Lower leg skin (tissue), 4 donors: ENCODE results near the gene PTCH2. TPM values are rescaled to one million over a fixed set of nuclear protein-coding genes. Genes with fewer than 3 reads are reported as not detected.

Experiments
- DNase-seq, 2 donors: peaks; one replicate each; pipeline ENCODE4 v3.0.0-alpha.2; 2019; ENCODE audit warnings: low spot score in 2 of 2
- H3K4me3 ChIP-seq: fragments of 200-600 bp; sonication (generic); 2 replicates; pipeline ENCODE4 v1.5.1; 2017; ENCODE audit warnings: mild to moderate bottlenecking, low read depth; ENCODE audit not compliant: poor library complexity, severe bottlenecking
- POLR2A ChIP-seq, 2 donors: fragments of 450-650 bp; IDR thresholded peaks; one replicate each; pipeline ENCODE4 v1.6.1; 2016 to 2017; ENCODE audit warnings: antibody characterized with exemption in 2 of 2, mild to moderate bottlenecking in 1 of 2, moderate library complexity in 1 of 2
- WGBS, 2 donors: methylation state at CpG; one replicate each; pipeline ENCODE4 v1.1.5; 2018; 5-methylcytosine and 5-hydroxymethylcytosine counted together
- intact Hi-C: fragments of 100-400 bp; cut with DNase I; formaldehyde crosslinking; loops from one replicate; pipeline ENCODE4 v1.15.0; 2023; ENCODE audit warnings: low total_unique reads
- total RNA-seq, 4 donors: library from RNA; depleted of rRNA; stranded (reverse); fragments of >200 nt; gene quantifications; one replicate each; pipeline ENCODE4 v1.1.0, GENCODE V29; 2016
- TF ChIP-seq, protein P1 (sequence below), 3 donors: fragments of 450-650 bp; IDR thresholded peaks; one replicate each; pipeline ENCODE4 v1.5.1; 2016; ENCODE audit warnings: antibody characterized with exemption in 3 of 3, mild to moderate bottlenecking in 3 of 3, moderate library complexity in 2 of 3

The PTCH2 gene
- total RNA-seq, 4 donors from 2014 or later = 0.54 to 2.7 (median 1.2) TPM

DNA sequence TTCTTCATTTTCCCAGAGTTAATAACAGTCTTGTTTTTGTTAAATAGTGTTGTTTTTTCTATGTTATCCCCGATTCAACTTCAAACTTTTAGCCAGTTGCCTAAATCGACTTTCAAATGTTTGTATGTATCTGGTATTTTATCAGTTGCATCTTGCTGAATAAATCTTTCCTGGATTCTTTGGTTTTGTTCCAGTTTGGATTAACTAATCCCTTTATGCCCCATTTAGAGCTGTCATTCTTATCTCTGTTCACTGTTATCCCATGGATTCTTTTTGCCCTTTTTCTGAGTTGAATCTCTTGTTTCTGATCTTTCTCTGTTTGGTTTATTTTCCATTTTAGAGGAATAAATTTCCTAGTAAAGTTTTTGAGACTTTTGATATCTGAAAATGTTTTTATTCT lies 31.1 kb upstream of the PTCH2 start:
- no peak for TF ChIP-seq POLR2A (IDR thresholded peaks at IDR 0.05)
- TF ChIP-seq, protein P1, sequence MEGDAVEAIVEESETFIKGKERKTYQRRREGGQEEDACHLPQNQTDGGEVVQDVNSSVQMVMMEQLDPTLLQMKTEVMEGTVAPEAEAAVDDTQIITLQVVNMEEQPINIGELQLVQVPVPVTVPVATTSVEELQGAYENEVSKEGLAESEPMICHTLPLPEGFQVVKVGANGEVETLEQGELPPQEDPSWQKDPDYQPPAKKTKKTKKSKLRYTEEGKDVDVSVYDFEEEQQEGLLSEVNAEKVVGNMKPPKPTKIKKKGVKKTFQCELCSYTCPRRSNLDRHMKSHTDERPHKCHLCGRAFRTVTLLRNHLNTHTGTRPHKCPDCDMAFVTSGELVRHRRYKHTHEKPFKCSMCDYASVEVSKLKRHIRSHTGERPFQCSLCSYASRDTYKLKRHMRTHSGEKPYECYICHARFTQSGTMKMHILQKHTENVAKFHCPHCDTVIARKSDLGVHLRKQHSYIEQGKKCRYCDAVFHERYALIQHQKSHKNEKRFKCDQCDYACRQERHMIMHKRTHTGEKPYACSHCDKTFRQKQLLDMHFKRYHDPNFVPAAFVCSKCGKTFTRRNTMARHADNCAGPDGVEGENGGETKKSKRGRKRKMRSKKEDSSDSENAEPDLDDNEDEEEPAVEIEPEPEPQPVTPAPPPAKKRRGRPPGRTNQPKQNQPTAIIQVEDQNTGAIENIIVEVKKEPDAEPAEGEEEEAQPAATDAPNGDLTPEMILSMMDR (IDR thresholded peaks at IDR 0.05) = no peak
- DNase-seq = no peak
- H3K4me3 ChIP-seq = no peak overlapping the region
- WGBS, 2 donors = 50 to 60% methylated on average over 2 of the region's 2 CpGs
- intact Hi-C loops = loop anchor here (5.0 kb wide), 1 partner anchor 778 kb away; no protein-coding TSS in a partner anchor

DNA sequence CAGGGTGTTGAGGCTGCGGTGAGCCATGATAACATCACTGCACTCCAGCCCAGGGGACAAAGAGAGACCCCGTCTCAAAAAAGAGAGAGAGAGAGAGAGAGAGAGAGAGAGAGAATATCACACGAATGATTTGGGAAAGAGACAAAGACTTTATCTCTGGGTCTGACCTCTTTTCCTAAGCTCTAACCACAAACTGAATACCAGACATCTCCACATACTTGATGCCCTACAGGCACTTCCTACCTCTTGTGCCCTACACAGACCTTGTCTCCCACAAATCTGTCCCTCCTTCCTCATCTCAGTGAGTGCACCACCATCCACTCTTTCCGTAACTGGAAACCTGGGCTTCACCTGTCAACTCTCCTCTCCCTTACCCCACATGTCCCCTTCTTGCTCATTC lies 27.0 kb upstream of the PTCH2 start:
- TF ChIP-seq, protein P1 (IDR thresholded peaks at IDR 0.05) = no peak
- TF ChIP-seq POLR2A (IDR thresholded peaks at IDR 0.05) = no peak
- intact Hi-C loops = loop anchor here (5.0 kb wide), 1 partner anchor 782 kb away; no protein-coding TSS in a partner anchor
- WGBS, 2 donors = 91 to 93% methylated on average over 4 of the region's 4 CpGs
- H3K4me3 ChIP-seq = no peak overlapping the region
- no peak for DNase-seq

DNA sequence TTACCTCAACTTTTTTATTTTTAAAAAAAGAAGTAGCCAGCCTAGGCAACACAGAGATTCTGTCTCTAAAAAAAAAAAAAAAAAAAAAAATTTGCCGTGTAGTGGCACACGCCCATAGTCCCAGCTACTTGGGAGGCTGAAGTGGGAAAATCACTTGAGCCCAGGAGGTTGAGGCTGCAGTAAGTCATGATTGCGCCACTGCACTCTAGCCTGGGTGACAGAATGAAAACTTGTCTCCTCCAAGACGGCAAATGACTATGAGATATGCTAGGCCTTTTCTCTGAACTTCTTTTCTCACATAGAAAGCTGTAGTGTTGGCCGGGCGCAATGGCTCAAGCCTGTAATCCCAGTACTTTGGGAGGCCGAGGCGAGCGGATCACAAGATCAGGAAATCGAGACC lies 24.7 kb upstream of the PTCH2 start:
- intact Hi-C loops = loop anchor here (5.0 kb wide), 1 partner anchor 790 kb away; no protein-coding TSS in a partner anchor
- DNase-seq = no peak
- H3K4me3 ChIP-seq = no peak overlapping the region
- 89 to 94% methylated on average over 10 of the region's 10 CpGs for WGBS, 2 donors
- no peak for TF ChIP-seq POLR2A (IDR thresholded peaks at IDR 0.05)
- TF ChIP-seq, protein P1 (IDR thresholded peaks at IDR 0.05) = no peak

DNA sequence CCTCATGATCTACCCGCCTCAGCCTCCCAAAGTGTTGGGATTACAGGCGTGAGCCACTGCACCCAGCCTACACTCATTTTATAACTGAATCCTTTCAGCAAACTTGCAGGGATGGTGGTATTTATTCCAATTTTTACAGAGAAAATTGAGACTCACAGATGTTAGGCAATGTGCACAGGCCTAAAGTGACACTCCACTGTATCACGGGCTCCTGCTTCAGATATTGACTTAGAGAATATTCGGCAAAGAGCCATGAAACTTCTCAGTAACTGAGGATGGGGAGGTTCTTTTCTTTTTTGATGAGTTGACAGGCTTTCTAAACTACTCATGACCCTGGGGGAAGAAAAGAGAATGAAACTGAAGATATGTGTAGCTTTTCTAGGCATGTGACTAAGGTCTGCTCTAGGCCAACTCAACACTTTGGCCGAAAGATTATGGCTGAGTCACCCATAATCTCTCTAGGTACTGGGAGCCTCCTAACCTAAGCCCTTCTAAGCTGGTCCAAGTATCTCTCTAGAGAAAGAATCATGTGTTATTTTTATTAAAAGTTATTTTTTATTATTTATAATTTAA lies 19.9 kb upstream of the PTCH2 start:
- intact Hi-C loops = no loop called here
- TF ChIP-seq, protein P1 (IDR thresholded peaks at IDR 0.05) = no peak
- TF ChIP-seq POLR2A (IDR thresholded peaks at IDR 0.05) = no peak
- H3K4me3 ChIP-seq = no peak overlapping the region
- WGBS, 2 donors = 78 to 82% methylated on average over 5 of the region's 5 CpGs
- no peak for DNase-seq

DNA sequence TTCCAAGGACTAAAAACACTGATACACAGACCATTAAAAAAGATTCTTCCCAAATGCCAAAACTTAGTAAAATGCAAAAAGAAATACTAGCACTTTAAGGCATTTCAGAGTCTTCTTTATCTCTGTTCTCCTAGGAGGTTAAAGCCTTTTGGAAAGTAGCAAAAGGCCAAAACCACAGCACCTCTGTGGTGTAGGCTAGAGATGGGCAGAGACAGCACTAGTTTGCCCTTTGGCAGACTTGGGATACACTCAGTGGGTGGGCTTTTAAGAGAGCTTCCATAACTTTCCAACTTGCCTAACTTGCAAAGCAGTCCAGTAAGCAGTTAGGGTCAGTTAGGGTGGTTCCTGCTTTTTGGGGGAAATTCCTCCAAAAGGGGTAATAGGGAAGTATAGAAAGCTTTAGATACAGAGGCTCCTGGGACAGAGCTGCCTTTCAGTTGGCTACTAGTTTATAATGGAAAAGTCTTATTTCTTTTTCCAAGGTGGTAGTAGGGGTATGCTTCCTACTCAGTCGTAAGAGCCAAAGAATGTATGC lies 17.9 kb upstream of the PTCH2 start:
- H3K4me3 ChIP-seq = no peak overlapping the region
- no peak for DNase-seq
- WGBS, 2 donors = 76 to 84% methylated on average over 1 of the region's 1 CpG
- intact Hi-C loops = no loop called here
- no peak for TF ChIP-seq POLR2A (IDR thresholded peaks at IDR 0.05)
- TF ChIP-seq, protein P1 (IDR thresholded peaks at IDR 0.05) = no peak

DNA sequence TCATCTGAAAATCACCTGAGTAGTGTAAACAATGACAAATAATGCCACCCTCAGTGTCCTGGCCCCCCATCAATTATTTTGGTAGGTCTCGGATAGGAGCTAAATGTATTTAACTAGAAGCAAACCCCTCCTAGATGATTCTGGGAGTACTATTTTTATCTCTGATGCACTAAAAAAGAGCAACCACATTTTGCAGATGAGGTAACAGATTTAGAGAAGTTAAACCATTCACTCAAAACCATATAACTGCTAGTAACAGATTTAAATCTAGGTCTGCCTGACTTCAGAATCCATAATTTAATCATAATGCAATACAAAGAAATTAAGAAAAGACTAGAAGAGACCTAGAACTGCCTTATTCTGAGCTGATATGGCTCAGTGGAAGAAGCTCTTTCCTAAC lies 17.3 kb upstream of the PTCH2 start:
- intact Hi-C loops = no loop called here
- no peak overlapping the region for H3K4me3 ChIP-seq
- no peak for TF ChIP-seq POLR2A (IDR thresholded peaks at IDR 0.05)
- TF ChIP-seq, protein P1 (IDR thresholded peaks at IDR 0.05) = no peak
- WGBS, 2 donors = 67 to 69% methylated on average over 1 of the region's 1 CpG
- no peak for DNase-seq
